ENCODE results near the gene RNF212B. TPM values are rescaled to one million over a fixed set of nuclear protein-coding genes. Genes with fewer than 3 reads are reported as not detected.

Gene RNF212B
- total and polyA plus RNA-seq, 10 of the 15 experiments (the other 5 are each of a cell fraction or from before 2014, with no cell fraction given): not detected

DNA sequence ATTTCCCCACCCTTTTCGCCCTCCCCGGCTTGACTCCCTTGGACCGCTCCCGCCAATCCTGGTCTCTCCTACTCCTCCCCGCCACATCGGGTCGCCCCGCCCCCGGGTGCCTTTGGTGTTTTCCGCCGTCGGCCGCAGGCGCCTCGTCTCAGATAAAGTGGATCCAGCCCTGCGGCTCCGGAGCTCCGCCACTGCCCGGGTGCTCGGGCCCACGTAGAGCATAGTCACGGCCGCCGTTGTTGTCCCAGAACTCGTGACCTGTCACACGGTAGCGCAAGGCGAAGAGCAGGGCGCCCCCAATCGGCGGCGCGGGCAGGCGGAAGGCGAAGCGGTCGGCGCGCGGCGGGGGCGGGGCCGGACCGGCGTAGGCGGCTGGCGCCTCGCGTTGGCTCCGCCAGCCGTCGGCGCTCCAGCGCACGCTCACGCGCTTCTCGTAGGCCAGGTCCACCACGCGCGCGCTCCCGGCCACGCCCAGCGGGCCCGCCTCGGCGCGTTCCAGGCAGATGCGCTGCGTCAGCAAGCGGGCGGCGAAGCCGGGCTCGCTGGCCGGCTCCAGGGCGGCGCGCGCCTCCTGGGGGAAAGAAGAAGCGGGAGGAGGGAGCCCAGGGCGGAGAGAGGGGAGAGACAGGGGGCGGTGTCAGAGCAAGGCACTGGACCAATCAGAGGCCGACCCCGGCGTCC is 63.7 kb downstream of the RNF212B start (continued):
- TF ChIP-seq, protein P1, sequence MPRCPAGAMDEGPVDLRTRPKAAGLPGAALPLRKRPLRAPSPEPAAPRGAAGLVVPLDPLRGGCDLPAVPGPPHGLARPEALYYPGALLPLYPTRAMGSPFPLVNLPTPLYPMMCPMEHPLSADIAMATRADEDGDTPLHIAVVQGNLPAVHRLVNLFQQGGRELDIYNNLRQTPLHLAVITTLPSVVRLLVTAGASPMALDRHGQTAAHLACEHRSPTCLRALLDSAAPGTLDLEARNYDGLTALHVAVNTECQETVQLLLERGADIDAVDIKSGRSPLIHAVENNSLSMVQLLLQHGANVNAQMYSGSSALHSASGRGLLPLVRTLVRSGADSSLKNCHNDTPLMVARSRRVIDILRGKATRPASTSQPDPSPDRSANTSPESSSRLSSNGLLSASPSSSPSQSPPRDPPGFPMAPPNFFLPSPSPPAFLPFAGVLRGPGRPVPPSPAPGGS (IDR thresholded peaks at IDR 0.05; ENCODE audit: borderline replicate concordance, insufficient read depth, low read depth, low read length, poor library complexity, severe bottlenecking): peak; percentile 23
- TF ChIP-seq, protein P2, sequence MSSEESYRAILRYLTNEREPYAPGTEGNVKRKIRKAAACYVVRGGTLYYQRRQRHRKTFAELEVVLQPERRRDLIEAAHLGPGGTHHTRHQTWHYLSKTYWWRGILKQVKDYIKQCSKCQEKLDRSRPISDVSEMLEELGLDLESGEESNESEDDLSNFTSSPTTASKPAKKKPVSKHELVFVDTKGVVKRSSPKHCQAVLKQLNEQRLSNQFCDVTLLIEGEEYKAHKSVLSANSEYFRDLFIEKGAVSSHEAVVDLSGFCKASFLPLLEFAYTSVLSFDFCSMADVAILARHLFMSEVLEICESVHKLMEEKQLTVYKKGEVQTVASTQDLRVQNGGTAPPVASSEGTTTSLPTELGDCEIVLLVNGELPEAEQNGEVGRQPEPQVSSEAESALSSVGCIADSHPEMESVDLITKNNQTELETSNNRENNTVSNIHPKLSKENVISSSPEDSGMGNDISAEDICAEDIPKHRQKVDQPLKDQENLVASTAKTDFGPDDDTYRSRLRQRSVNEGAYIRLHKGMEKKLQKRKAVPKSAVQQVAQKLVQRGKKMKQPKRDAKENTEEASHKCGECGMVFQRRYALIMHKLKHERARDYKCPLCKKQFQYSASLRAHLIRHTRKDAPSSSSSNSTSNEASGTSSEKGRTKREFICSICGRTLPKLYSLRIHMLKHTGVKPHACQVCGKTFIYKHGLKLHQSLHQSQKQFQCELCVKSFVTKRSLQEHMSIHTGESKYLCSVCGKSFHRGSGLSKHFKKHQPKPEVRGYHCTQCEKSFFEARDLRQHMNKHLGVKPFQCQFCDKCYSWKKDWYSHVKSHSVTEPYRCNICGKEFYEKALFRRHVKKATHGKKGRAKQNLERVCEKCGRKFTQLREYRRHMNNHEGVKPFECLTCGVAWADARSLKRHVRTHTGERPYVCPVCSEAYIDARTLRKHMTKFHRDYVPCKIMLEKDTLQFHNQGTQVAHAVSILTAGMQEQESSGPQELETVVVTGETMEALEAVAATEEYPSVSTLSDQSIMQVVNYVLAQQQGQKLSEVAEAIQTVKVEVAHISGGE (CRISPR knock-in tag; IDR thresholded peaks at IDR 0.05): no peak
- TF ChIP-seq JUNB (IDR thresholded peaks at IDR 0.05) (no peak), PML (IDR thresholded peaks at IDR 0.05; ENCODE audit: low read length) (peak; percentile 55; the same call in 1 of the 2 replicates), KDM1A (IDR thresholded peaks at IDR 0.05; ENCODE audit: borderline replicate concordance) (no peak), BHLHE40 (IDR thresholded peaks at IDR 0.05; ENCODE audit: borderline replicate concordance in 1 of 2, low read depth in 2 of 2, low read length in 1 of 2) (peak; percentile 83 to 94), RAD51 (IDR thresholded peaks at IDR 0.05) (peak; percentile 78), CBFB (IDR thresholded peaks at IDR 0.05; ENCODE audit: low read depth) (no peak), ESRRA (IDR thresholded peaks at IDR 0.05; ENCODE audit: low read length) (no peak), SREBF1 (IDR thresholded peaks at IDR 0.05; ENCODE audit: low read length) (no peak), MTA3 (IDR thresholded peaks at IDR 0.05; ENCODE audit: borderline replicate concordance, low read length) (no peak), ZSCAN29 (IDR thresholded peaks at IDR 0.05) (no peak), BCLAF1 (IDR thresholded peaks at IDR 0.05) (no peak), PAX8 (IDR thresholded peaks at IDR 0.05) (no peak), EZH2 (IDR thresholded peaks at IDR 0.05; ENCODE audit: borderline replicate concordance, control insufficient read depth, low read depth, low read length) (no peak), NR2C2 (IDR thresholded peaks at IDR 0.05; ENCODE audit: borderline replicate concordance, control insufficient read depth, insufficient read length, low read depth) (no peak), TARDBP (IDR thresholded peaks at IDR 0.05; ENCODE audit: borderline replicate concordance) (no peak), FOS (IDR thresholded peaks at IDR 0.05; ENCODE audit: borderline replicate concordance, extremely low read depth, insufficient read length) (no peak), BRCA1 (IDR thresholded peaks at IDR 0.05; ENCODE audit: low read depth, low read length) (no peak), WRNIP1 (IDR thresholded peaks at IDR 0.05; ENCODE audit: borderline replicate concordance, low read depth, low read length) (no peak), SMC3 (IDR thresholded peaks at IDR 0.05; ENCODE audit: borderline replicate concordance, low read length) (no peak), MXI1 (IDR thresholded peaks at IDR 0.05; ENCODE audit: low read depth, low read length) (peak; percentile 73)
- TF ChIP-seq, protein P3, sequence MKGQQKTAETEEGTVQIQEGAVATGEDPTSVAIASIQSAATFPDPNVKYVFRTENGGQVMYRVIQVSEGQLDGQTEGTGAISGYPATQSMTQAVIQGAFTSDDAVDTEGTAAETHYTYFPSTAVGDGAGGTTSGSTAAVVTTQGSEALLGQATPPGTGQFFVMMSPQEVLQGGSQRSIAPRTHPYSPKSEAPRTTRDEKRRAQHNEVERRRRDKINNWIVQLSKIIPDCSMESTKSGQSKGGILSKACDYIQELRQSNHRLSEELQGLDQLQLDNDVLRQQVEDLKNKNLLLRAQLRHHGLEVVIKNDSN (IDR thresholded peaks at IDR 0.05; ENCODE audit: borderline replicate concordance, extremely low read length, insufficient read depth, low read depth, low read length): peak; percentile 73

Measured in GM12878 (cell line).